Measurements from ENCODE around the gene NLN. TPM values are rescaled to one million over a fixed set of nuclear protein-coding genes. Genes with fewer than 3 reads are reported as not detected.

Gene NLN
- total and polyA plus RNA-seq, 9 of the 15 experiments (the other 6 are each of a cell fraction or from before 2014, with no cell fraction given), result 6.9 to 45.2 (median 28.8) TPM

DNA sequence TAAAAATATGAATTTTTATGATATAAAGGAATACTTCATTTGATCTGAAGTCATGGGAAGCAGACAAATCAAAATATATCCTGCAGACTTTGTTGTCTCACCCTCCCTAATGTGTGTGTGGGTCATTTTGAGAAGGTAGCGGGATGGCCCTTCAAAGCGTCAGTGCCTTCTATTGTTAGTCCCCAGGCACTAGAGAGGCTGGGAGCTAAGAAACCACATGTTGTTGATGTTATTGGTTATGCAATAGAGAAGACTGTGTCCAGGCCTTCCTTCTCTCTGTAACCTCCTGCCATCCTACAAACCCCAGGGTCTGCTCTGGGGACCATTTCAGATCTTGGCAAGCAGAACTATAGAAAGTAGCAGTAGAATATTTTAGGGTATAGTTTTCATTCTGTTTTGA, 94.7 kb downstream of the NLN start:
- Histone ChIP-seq H3K36me3 (ENCODE audit: control insufficient read depth, insufficient read depth, low read length) (peaks cover 32% of the 10 kb centered on the region; the same call in 2 of the 3 replicates), H3K4me2 (ENCODE audit: insufficient read depth, low read length) (no peak overlapping the region), H3K4me3 (no peak overlapping the region), H3K4me1 (replicated peaks in 1 of 2; ENCODE audit: control insufficient read depth in 2 of 2, insufficient read depth in 2 of 2, low read length in 2 of 2) (no peaks in the 10 kb centered on the region; a peak in 1 of 5 replicates), H2AFZ (ENCODE audit: low read depth, low read length) (no peak overlapping the region), H3K27me3 (ENCODE audit: control insufficient read depth in 2 of 2, insufficient read depth in 2 of 2, low read length in 2 of 2) (no peaks in the 10 kb centered on the region), H3K9ac (ENCODE audit: insufficient read depth in 1 of 2, low read depth in 2 of 2, low read length in 2 of 2) (no peak overlapping the region), H3K9me1 (ENCODE audit: control insufficient read depth, insufficient read depth, low read length) (no peaks in the 10 kb centered on the region), H3K9me3 (replicated peaks; ENCODE audit: control insufficient read depth, insufficient read depth, low read depth, low read length) (no peaks in the 10 kb centered on the region), H3K27ac (ENCODE audit: extremely low read depth, low read depth, low read length) (no peak overlapping the region), H3K79me2 (ENCODE audit: control insufficient read depth, insufficient read depth, low read length) (no peaks in the 10 kb centered on the region), H4K20me1 (replicated peaks; ENCODE audit: control insufficient read depth, insufficient read depth, low read length) (no peaks in the 10 kb centered on the region)
- ATAC-seq, result no peak
- ChIA-PET CTCF (ENCODE audit: low intra/inter-chr PET ratio) (no interaction called here), POLR2A (no interaction called here)
- intact Hi-C loops (cut with micrococcal nuclease) (no loop called here), in situ Hi-C loops (cut with MboI) (no loop called here)
- 96% methylated on average over 2 of the region's 2 CpGs for WGBS (ENCODE audit: insufficient coverage, low coverage, missing lambda C conversion rate)
- BruUV-seq (replicated peaks), result no TSS peak
- TF ChIP-seq MGA (IDR thresholded peaks at IDR 0.05), result no peak
- 0 out of 2 replicates have a peak, but pooled peaks have one; percentile 13 for TF ChIP-seq CEBPB (tag; IDR thresholded peaks at IDR 0.05)
- no peak for TF ChIP-seq HMG20A (CRISPR knock-in tag; conservative IDR thresholded peaks at IDR 0.05)
- TF ChIP-seq, protein P1, sequence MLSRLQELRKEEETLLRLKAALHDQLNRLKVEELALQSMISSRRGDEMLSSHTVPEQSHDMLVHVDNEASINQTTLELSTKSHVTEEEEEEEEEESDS (CRISPR knock-in tag; IDR thresholded peaks at IDR 0.05), result no peak
- no peak for TF ChIP-seq YY1 (IDR thresholded peaks at IDR 0.05; ENCODE audit: borderline replicate concordance in 1 of 3, control insufficient read depth in 1 of 3, extremely low read depth in 1 of 3, insufficient read depth in 3 of 3, insufficient read length in 1 of 3, insufficient replicate concordance in 2 of 3, low read depth in 1 of 3, low read length in 2 of 3)
- TF ChIP-seq, protein P2, sequence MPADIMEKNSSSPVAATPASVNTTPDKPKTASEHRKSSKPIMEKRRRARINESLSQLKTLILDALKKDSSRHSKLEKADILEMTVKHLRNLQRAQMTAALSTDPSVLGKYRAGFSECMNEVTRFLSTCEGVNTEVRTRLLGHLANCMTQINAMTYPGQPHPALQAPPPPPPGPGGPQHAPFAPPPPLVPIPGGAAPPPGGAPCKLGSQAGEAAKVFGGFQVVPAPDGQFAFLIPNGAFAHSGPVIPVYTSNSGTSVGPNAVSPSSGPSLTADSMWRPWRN (IDR thresholded peaks at IDR 0.05; ENCODE audit: low read depth), result no peak
- TF ChIP-seq NKRF (IDR thresholded peaks at IDR 0.05; ENCODE audit: borderline replicate concordance), result no peak
- DNase-seq (ENCODE audit: extremely low read depth in 1 of 4, low spot score in 3 of 4), result no peak
- FAIRE-seq, result no peak
